Measurements from ENCODE around the gene TUBB2A.

DNA sequence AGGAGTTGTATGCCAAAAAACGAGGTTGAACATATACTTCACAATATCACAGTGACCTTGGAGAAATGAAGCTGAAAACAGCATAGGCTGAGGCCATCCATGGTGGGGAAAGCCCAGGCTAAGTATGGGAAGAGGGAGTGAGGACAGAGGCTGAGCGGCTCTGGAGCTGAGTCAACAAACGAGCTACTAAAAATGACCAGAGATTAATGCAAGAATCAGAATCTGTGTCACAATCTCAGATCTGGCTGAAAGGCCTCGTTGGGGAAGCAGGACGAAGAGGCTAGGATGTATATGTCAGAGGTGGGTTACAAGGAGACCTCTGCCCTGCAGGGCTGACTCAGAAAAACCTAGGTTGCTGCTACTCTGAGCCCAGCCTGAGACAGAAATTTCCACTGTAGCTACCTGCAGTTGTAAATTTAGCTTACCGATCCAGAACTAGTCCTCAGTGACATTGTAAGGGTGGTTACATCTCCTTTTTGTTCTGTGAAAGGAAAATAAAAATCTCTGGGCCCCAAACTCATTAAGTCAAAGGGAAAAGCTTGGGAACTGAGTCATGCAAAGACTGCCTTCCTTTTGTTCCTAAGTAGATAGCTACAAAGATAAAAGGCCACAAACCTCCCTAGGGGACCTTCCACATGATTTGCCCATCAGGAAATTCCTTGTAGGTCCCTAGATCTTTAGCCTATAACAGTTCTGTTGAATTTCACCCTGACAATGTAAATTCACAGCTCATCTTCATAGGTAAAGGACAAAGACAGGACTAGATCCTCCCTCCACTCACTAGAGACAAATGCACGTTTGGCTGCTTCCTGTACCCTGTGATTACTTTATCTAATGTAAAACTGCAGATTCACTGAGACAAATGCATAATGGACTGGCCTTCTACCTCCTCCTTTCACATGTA, 8.5 kb upstream of the TUBB2A start:
- no peak for TF ChIP-seq ZNF592 (IDR thresholded peaks at IDR 0.05)
- no peak for TF ChIP-seq RFX5 (IDR thresholded peaks at IDR 0.05; ENCODE audit: low read depth, low read length)
- TF ChIP-seq CTCF (IDR thresholded peaks at IDR 0.05 in 2 of 3, conservative IDR thresholded peaks at IDR 0.05 in 1 of 3; ENCODE audit: control insufficient read depth in 2 of 3, extremely low read depth in 1 of 3, insufficient read depth in 1 of 3, low read depth in 3 of 3, low read length in 3 of 3), result no peak

Data from GM12878 (cell line).